Neural cell (in vitro differentiated cells): ENCODE measurements around the gene KRAS. TPM values are rescaled to one million over a fixed set of nuclear protein-coding genes. Genes with fewer than 3 reads are reported as not detected.

Experiments
- H2AFZ ChIP-seq: fragments of 200-600, 300-800 bp; sonication (generic), shearing (Covaris generic); 2 replicates; pipeline ENCODE4 v1.6.0; 2014; ENCODE audit warnings: low read depth, mild to moderate bottlenecking, antibody characterized with exemption, low read length, moderate library complexity
- H3F3A ChIP-seq: fragments of 200-600 bp; shearing (Covaris generic); 2 replicates; pipeline ENCODE4 v1.6.1; 2016; ENCODE audit warnings: mild to moderate bottlenecking, moderate library complexity, mixed read lengths, antibody characterized with exemption, low read length; ENCODE audit not compliant: insufficient read depth, poor library complexity, severe bottlenecking
- H3K27ac ChIP-seq: fragments of 200-600, 300-800 bp; sonication (generic), shearing (Covaris generic); 2 replicates; pipeline ENCODE4 v1.5.1; 2014; ENCODE audit warnings: mild to moderate bottlenecking, low read length, moderate library complexity
- H3K27me3 ChIP-seq: fragments of 300-800, 200-600 bp; sonication (generic), shearing (Covaris generic); 2 replicates; pipeline ENCODE4 v1.6.0; 2014; ENCODE audit warnings: mild to moderate bottlenecking, low read depth, low read length, moderate library complexity; ENCODE audit not compliant: insufficient read depth
- H3K36me3 ChIP-seq: fragments of 300-800, 200-600 bp; sonication (generic), shearing (Covaris generic); 2 replicates; pipeline ENCODE4 v1.5.1; 2014; ENCODE audit warnings: mild to moderate bottlenecking, antibody characterized with exemption, low read length, moderate library complexity; ENCODE audit not compliant: insufficient read depth
- H3K4me2 ChIP-seq: fragments of 300-800, 200-600 bp; sonication (generic), shearing (Covaris generic); 2 replicates; pipeline ENCODE4 v1.6.0; 2014; ENCODE audit warnings: mild to moderate bottlenecking, low read length
- H3K4me3 ChIP-seq: fragments of 300-800, 200-600 bp; sonication (generic), shearing (Covaris generic); 2 replicates; pipeline ENCODE4 v1.5.1; 2014; ENCODE audit warnings: mild to moderate bottlenecking, low read length, moderate library complexity
- H3K79me2 ChIP-seq: fragments of 200-600 bp; shearing (Covaris generic); replicated peaks from 2 replicates; pipeline ENCODE4 v1.6.0; 2014; ENCODE audit warnings: mild to moderate bottlenecking, low read length, moderate library complexity; ENCODE audit not compliant: insufficient read depth
- H3K9ac ChIP-seq: fragments of 300-800, 200-600 bp; sonication (generic), shearing (Covaris generic); 2 replicates; pipeline ENCODE4 v1.6.1; 2016; ENCODE audit warnings: mild to moderate bottlenecking, low read length, mixed read lengths
- H3K9me2 ChIP-seq: fragments of 200-600 bp; shearing (Covaris generic); 2 replicates; pipeline ENCODE4 v1.6.1; 2016; ENCODE audit warnings: mild to moderate bottlenecking, low read length, mixed read lengths; ENCODE audit not compliant: insufficient read depth
- H3K9me3 ChIP-seq: fragments of 200-600, 300-800 bp; sonication (generic), shearing (Covaris generic); 2 replicates; pipeline ENCODE4 v1.6.1; 2016; ENCODE audit warnings: mild to moderate bottlenecking, mixed run types, low read length, moderate library complexity, mixed read lengths
- H4K20me1 ChIP-seq: fragments of 200-600 bp; shearing (Covaris generic); 2 replicates; pipeline ENCODE4 v1.6.1; 2016; ENCODE audit warnings: mild to moderate bottlenecking, mixed run types; ENCODE audit not compliant: insufficient read depth
- EP300 ChIP-seq: fragments of 450-650 bp; conservative IDR thresholded peaks from 2 replicates; pipeline ENCODE4 v1.6.1; 2014; ENCODE audit warnings: antibody characterized with exemption, mild to moderate bottlenecking, moderate library complexity; ENCODE audit not compliant: poor library complexity, severe bottlenecking
- EZH2 ChIP-seq: fragments of 200-600, 300-800 bp; shearing (Covaris generic), sonication (generic); IDR thresholded peaks from 2 replicates; pipeline ENCODE4 v1.6.1; 2014; ENCODE audit warnings: antibody characterized with exemption, low read length, borderline replicate concordance, mild to moderate bottlenecking; ENCODE audit not compliant: insufficient read depth, poor library complexity, severe bottlenecking
- MXI1 ChIP-seq: fragments of 450-650 bp; conservative IDR thresholded peaks from 2 replicates; pipeline ENCODE4 v1.6.1; 2014; ENCODE audit warnings: antibody characterized with exemption, mild to moderate bottlenecking; ENCODE audit not compliant: poor library complexity, severe bottlenecking
- POLR2AphosphoS5 ChIP-seq: IDR thresholded peaks from 2 replicates; pipeline ENCODE4 v1.6.1; 2012
- RAD21 ChIP-seq: fragments of 450-650 bp; conservative IDR thresholded peaks from 2 replicates; pipeline ENCODE4 v1.6.1; 2014; ENCODE audit warnings: antibody characterized with exemption, mild to moderate bottlenecking, moderate library complexity
- SMC3 ChIP-seq: fragments of 450-650 bp; conservative IDR thresholded peaks from 2 replicates; pipeline ENCODE4 v1.6.1; 2014; ENCODE audit warnings: antibody characterized with exemption, mild to moderate bottlenecking, moderate library complexity; ENCODE audit not compliant: poor library complexity
- TAF1 ChIP-seq: IDR thresholded peaks from 2 replicates; pipeline ENCODE4 v1.6.1; 2012; ENCODE audit warnings: low read depth
- polyA plus RNA-seq: library from polyadenylated mRNA; depleted of rRNA; stranded (reverse); fragments of >200 nt; gene quantifications from 2 replicates; pipeline ENCODE4 v1.2.3, GENCODE V29; 2014
- TF ChIP-seq, protein P1 (sequence below): fragments of 450-650 bp; IDR thresholded peaks from 2 replicates; pipeline ENCODE4 v1.5.1; 2014; ENCODE audit warnings: antibody characterized with exemption, mild to moderate bottlenecking, moderate library complexity; ENCODE audit not compliant: poor library complexity, severe bottlenecking
- TF ChIP-seq, protein P2 (sequence below): IDR thresholded peaks from 2 replicates; pipeline ENCODE4 v1.6.1; 2012; ENCODE audit warnings: borderline replicate concordance

Gene KRAS
- polyA plus RNA-seq, 1 donor from 2014 or later: 34.7 TPM

DNA sequence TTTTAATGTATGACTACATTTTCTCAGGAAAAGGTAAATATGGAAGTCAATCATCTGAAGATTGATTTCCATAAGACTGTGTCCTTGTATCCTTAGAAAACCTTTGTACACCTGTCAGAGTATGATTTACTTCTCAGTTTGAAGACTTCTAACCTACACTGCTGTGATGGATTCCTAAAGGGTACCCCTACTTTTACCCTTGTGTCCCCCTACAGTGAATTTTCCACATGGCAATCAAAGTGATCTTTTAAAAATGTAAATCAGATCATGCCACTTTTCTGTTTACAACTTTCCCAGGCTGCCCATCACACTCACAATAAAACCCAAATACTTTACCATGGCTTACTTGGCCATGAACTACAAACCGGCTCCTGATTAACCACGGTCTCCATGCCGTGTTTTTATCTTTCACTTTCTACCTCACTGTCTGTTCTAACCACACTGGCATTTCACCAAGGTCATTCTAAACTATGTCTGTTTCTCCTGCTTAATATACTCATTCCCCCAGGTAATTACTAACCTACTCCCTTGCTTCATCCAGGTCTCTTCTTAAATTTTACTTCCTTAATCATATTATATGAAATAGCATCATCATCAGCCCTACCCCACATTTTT is 63.8 kb downstream of the KRAS start:
- no peaks in the 10 kb centered on the region for H3F3A ChIP-seq
- H3K27me3 ChIP-seq: no peaks in the 10 kb centered on the region
- no peak overlapping the region for H3K4me2 ChIP-seq
- H3K4me3 ChIP-seq: no peak overlapping the region
- H3K27ac ChIP-seq: no peak overlapping the region
- H4K20me1 ChIP-seq: no peaks in the 10 kb centered on the region
- no peaks in the 10 kb centered on the region for H3K9me3 ChIP-seq
- H3K9me2 ChIP-seq: no peaks in the 10 kb centered on the region
- H3K36me3 ChIP-seq: no peaks in the 10 kb centered on the region
- no peaks in the 10 kb centered on the region for H3K79me2 ChIP-seq
- H3K9ac ChIP-seq: no peak overlapping the region
- TF ChIP-seq POLR2AphosphoS5: no peak
- TF ChIP-seq MXI1: no peak
- TF ChIP-seq EP300: no peak
- TF ChIP-seq, protein P1, sequence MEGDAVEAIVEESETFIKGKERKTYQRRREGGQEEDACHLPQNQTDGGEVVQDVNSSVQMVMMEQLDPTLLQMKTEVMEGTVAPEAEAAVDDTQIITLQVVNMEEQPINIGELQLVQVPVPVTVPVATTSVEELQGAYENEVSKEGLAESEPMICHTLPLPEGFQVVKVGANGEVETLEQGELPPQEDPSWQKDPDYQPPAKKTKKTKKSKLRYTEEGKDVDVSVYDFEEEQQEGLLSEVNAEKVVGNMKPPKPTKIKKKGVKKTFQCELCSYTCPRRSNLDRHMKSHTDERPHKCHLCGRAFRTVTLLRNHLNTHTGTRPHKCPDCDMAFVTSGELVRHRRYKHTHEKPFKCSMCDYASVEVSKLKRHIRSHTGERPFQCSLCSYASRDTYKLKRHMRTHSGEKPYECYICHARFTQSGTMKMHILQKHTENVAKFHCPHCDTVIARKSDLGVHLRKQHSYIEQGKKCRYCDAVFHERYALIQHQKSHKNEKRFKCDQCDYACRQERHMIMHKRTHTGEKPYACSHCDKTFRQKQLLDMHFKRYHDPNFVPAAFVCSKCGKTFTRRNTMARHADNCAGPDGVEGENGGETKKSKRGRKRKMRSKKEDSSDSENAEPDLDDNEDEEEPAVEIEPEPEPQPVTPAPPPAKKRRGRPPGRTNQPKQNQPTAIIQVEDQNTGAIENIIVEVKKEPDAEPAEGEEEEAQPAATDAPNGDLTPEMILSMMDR: no peak
- no peak for TF ChIP-seq EZH2
- TF ChIP-seq, protein P2, sequence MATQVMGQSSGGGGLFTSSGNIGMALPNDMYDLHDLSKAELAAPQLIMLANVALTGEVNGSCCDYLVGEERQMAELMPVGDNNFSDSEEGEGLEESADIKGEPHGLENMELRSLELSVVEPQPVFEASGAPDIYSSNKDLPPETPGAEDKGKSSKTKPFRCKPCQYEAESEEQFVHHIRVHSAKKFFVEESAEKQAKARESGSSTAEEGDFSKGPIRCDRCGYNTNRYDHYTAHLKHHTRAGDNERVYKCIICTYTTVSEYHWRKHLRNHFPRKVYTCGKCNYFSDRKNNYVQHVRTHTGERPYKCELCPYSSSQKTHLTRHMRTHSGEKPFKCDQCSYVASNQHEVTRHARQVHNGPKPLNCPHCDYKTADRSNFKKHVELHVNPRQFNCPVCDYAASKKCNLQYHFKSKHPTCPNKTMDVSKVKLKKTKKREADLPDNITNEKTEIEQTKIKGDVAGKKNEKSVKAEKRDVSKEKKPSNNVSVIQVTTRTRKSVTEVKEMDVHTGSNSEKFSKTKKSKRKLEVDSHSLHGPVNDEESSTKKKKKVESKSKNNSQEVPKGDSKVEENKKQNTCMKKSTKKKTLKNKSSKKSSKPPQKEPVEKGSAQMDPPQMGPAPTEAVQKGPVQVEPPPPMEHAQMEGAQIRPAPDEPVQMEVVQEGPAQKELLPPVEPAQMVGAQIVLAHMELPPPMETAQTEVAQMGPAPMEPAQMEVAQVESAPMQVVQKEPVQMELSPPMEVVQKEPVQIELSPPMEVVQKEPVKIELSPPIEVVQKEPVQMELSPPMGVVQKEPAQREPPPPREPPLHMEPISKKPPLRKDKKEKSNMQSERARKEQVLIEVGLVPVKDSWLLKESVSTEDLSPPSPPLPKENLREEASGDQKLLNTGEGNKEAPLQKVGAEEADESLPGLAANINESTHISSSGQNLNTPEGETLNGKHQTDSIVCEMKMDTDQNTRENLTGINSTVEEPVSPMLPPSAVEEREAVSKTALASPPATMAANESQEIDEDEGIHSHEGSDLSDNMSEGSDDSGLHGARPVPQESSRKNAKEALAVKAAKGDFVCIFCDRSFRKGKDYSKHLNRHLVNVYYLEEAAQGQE: no peak
- TF ChIP-seq TAF1: no peak
- TF ChIP-seq SMC3: no peak
- no peak for TF ChIP-seq RAD21
- no peak overlapping the region for H2AFZ ChIP-seq

DNA sequence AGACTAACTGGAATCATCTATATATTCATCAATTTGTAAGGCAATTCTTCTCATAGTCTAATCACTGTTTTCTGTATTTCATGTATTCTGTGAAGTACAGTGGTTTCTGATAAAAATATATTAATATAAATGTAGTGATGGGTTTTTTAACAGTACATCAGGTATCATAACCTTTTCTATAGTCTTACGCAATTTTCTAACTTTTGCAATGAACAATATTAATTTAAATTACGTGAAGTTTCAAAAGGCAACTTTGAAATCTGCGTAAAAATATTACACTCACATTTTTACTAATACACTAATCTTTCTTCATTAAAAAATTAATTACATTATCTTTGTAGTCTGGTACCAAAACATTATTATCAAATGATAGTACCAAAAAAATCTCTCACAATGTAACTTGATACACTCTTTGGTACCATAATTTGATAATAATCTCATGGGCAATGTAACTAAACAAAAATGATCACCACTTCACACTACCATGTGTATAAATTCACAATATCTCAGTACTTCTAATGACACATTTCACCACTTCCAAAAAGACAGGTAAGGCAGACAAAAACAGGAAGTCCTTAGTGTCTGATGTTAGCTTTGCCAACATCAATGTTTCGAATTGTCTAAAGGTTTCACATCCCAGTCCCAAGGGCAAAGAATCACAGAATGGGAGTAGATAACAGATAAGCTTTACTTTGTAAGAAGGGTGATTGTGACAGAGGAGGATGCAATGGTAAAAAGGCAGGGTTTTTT is 64.5 kb downstream of the KRAS start:
- Histone ChIP-seq H3K9me2 (no peaks in the 10 kb centered on the region), H3K9me3 (no peaks in the 10 kb centered on the region), H4K20me1 (no peaks in the 10 kb centered on the region), H3K9ac (no peak overlapping the region), H3K27me3 (no peaks in the 10 kb centered on the region), H3K4me3 (no peak overlapping the region), H3K27ac (no peak overlapping the region), H3K4me2 (no peak overlapping the region), H3F3A (no peaks in the 10 kb centered on the region), H3K36me3 (no peaks in the 10 kb centered on the region), H3K79me2 (no peaks in the 10 kb centered on the region), H2AFZ (no peak overlapping the region)
- TF ChIP-seq MXI1 (no peak), RAD21 (no peak), EZH2 (no peak), POLR2AphosphoS5 (no peak), EP300 (no peak), SMC3 (no peak), TAF1 (no peak)
- TF ChIP-seq, protein P2: no peak
- TF ChIP-seq, protein P1: no peak
